WTC11 (cell line): ENCODE measurements around the gene MTCL1. TPM values are rescaled to one million over a fixed set of nuclear protein-coding genes. Genes with fewer than 3 reads are reported as not detected.

Experiments
- ATAC-seq: fragments of 200-7000 bp; cut with Tn5 transposase; 2 replicates; pipeline ENCODE4 v1.10.0; 2021; ENCODE audit warnings: mild to moderate bottlenecking, moderate library complexity
- CTCF ChIA-PET: fragments of 300-600 bp; sonication (Branson Sonifier 250); formaldehyde crosslinking; loops from one replicate; lab custom pipeline; 2021; ENCODE audit warnings: antibody characterized with exemption; lab: Charles Lee
- POLR2A ChIA-PET: fragments of 350-600 bp; sonication (Branson Sonifier 250); formaldehyde crosslinking; loops from one replicate; lab custom pipeline; 2021; ENCODE audit warnings: antibody characterized with exemption; lab: Charles Lee
- DNase-seq: peaks from one replicate; pipeline ENCODE4 v3.0.0; 2021; ENCODE audit warnings: low spot score
- H3K27ac Mint-ChIP-seq: 2 replicates; pipeline ENCODE4 v1.8.0; 2021; ENCODE audit warnings: mixed read lengths
- H3K27me3 Mint-ChIP-seq: 2 replicates; pipeline ENCODE4 v1.8.0; 2021; ENCODE audit warnings: low read depth, mild to moderate bottlenecking, moderate library complexity, mixed read lengths
- H3K36me3 Mint-ChIP-seq: 2 replicates; pipeline ENCODE4 v1.8.0; 2021; ENCODE audit warnings: mixed read lengths
- H3K4me1 Mint-ChIP-seq: 2 replicates; pipeline ENCODE4 v1.8.0; 2022; ENCODE audit warnings: mixed read lengths
- H3K4me3 Mint-ChIP-seq: 2 replicates; pipeline ENCODE4 v1.8.0; 2021; ENCODE audit warnings: mild to moderate bottlenecking, moderate library complexity, mixed read lengths
- H3K9me3 Mint-ChIP-seq: 2 replicates; pipeline ENCODE4 v1.8.0; 2021; ENCODE audit warnings: mixed read lengths
- CREB1 ChIP-seq: sonication (generic); formaldehyde crosslinking; IDR thresholded peaks from 2 replicates; pipeline ENCODE4 v1.8.0; 2023; ENCODE audit warnings: mild to moderate bottlenecking, missing genetic modification reagents
- E2F1 ChIP-seq: sonication (generic); formaldehyde crosslinking; IDR thresholded peaks from 2 replicates; pipeline ENCODE4 v1.8.0; 2022; ENCODE audit warnings: mild to moderate bottlenecking, missing genetic modification reagents
- IRF1 ChIP-seq: sonication (generic); formaldehyde crosslinking; IDR thresholded peaks from 2 replicates; pipeline ENCODE4 v1.8.0; 2023; ENCODE audit warnings: missing genetic modification reagents
- MAX ChIP-seq: sonication (generic); formaldehyde crosslinking; IDR thresholded peaks from 2 replicates; pipeline ENCODE4 v1.8.0; 2022; ENCODE audit warnings: mild to moderate bottlenecking, missing genetic modification reagents
- NFE2L1 ChIP-seq: sonication (generic); formaldehyde crosslinking; IDR thresholded peaks from 2 replicates; pipeline ENCODE4 v1.8.1; 2023; ENCODE audit warnings: missing genetic modification reagents
- NR1H2 ChIP-seq: sonication (generic); formaldehyde crosslinking; IDR thresholded peaks from 2 replicates; pipeline ENCODE4 v1.9.0; 2021; ENCODE audit warnings: mild to moderate bottlenecking, moderate library complexity, missing genetic modification reagents
- PREB ChIP-seq: sonication (generic); formaldehyde crosslinking; IDR thresholded peaks from 2 replicates; pipeline ENCODE4 v1.8.1; 2022; ENCODE audit warnings: mild to moderate bottlenecking, missing genetic modification reagents, moderate library complexity, borderline replicate concordance
- PRRX2 ChIP-seq: fragments of 250-450 bp; sonication (Bioruptor Pico); IDR thresholded peaks from 2 replicates; pipeline ENCODE4 v1.8.0; 2021; ENCODE audit warnings: mild to moderate bottlenecking
- SP1 ChIP-seq: sonication (generic); formaldehyde crosslinking; conservative IDR thresholded peaks from 2 replicates; pipeline ENCODE4 v1.8.1; 2022; ENCODE audit warnings: missing genetic modification reagents
- TCF7 ChIP-seq: sonication (generic); formaldehyde crosslinking; IDR thresholded peaks from 2 replicates; pipeline ENCODE4 v1.8.0; 2022; ENCODE audit warnings: mild to moderate bottlenecking, low read depth, missing genetic modification reagents, moderate library complexity
- TEAD4 ChIP-seq: sonication (generic); formaldehyde crosslinking; IDR thresholded peaks from 2 replicates; pipeline ENCODE4 v1.8.0; 2022; ENCODE audit warnings: mild to moderate bottlenecking, missing genetic modification reagents
- ZBTB43 ChIP-seq: sonication (generic); formaldehyde crosslinking; IDR thresholded peaks from 2 replicates; pipeline ENCODE4 v1.8.1; 2023; ENCODE audit warnings: mild to moderate bottlenecking, missing genetic modification reagents
- ZNF219 ChIP-seq: sonication (generic); formaldehyde crosslinking; IDR thresholded peaks from 2 replicates; pipeline ENCODE4 v1.8.0; 2023; ENCODE audit warnings: missing genetic modification reagents, mild to moderate bottlenecking, borderline replicate concordance
- ZNF281 ChIP-seq: sonication (generic); formaldehyde crosslinking; IDR thresholded peaks from 2 replicates; pipeline ENCODE4 v1.8.0; 2023; ENCODE audit warnings: mild to moderate bottlenecking, missing genetic modification reagents
- ZNF423 ChIP-seq: fragments of 250-450 bp; sonication (Bioruptor Pico); IDR thresholded peaks from 2 replicates; pipeline ENCODE4 v2.1.2; 2022; ENCODE audit warnings: mild to moderate bottlenecking, moderate library complexity
- ZNF671 ChIP-seq: fragments of 250-450 bp; sonication (Bioruptor Pico); IDR thresholded peaks from 2 replicates; pipeline ENCODE4 v1.8.0; 2021; ENCODE audit warnings: mild to moderate bottlenecking
- total RNA-seq: library from RNA; stranded (reverse); gene quantifications from 3 replicates; pipeline ENCODE4 v1.2.3, GENCODE V29; 2021
- TF ChIP-seq, protein P1 (sequence below): fragments of 250-450 bp; sonication (Bioruptor Pico); conservative IDR thresholded peaks from 2 replicates; pipeline ENCODE4 v1.9.0; 2021; ENCODE audit warnings: mild to moderate bottlenecking
- TF ChIP-seq, protein P2 (sequence below): sonication (generic); formaldehyde crosslinking; IDR thresholded peaks from 2 replicates; pipeline ENCODE4 v1.8.1; 2023; ENCODE audit warnings: mild to moderate bottlenecking, missing genetic modification reagents, moderate library complexity

The MTCL1 gene
- total RNA-seq, 1 experiment from 2014 or later: 64.3 TPM

DNA sequence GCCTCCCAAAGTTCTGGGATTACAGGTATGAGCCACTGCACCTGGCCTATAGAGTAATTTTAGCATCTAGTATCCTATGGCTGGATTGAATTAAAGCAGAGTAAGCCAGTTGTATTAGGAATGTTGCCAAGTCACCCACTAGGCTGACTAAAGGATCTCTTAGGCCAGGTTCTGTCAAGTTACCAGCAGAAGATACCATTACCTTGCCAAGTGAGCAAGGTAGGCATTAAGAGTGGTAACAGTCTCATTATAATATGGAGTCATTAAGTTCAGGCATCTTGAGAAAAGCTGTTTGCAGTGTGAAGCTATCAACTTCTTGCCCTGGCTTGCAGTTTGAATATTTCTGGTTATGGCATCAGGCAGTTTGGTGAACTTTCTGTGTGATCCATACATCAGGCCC is 37.0 kb upstream of the MTCL1 start:
- ChIA-PET POLR2A (no interaction called here), CTCF (interaction anchor here (1.7 kb wide), 1 partner anchor 29 kb away, joined by 5 read pairs; no protein-coding TSS in a partner anchor)
- Mint-ChIP-seq H3K9me3 (peaks cover 5% of the 10 kb centered on the region), H3K27ac (no peak overlapping the region), H3K36me3 (no peaks in the 10 kb centered on the region), H3K27me3 (peaks cover 2% of the 10 kb centered on the region; the same call in 1 of the 2 replicates), H3K4me3 (no peak overlapping the region), H3K4me1 (peaks cover 19% of the 10 kb centered on the region)
- DNase-seq: no peak
- no peak for ATAC-seq
- TF ChIP-seq TCF7 (CRISPR knock-in tag) (no peak), CREB1 (CRISPR knock-in tag) (no peak), ZNF281 (no peak), ZNF671 (CRISPR knock-in tag) (no peak), E2F1 (no peak), ZNF219 (no peak), MAX (CRISPR knock-in tag) (no peak), PREB (CRISPR knock-in tag) (no peak), PRRX2 (CRISPR knock-in tag) (no peak), ZBTB43 (CRISPR knock-in tag) (no peak), ZNF423 (no peak), SP1 (no peak), NR1H2 (no peak), NFE2L1 (CRISPR knock-in tag) (no peak), IRF1 (CRISPR knock-in tag) (no peak), TEAD4 (CRISPR knock-in tag) (no peak)
- TF ChIP-seq, protein P1, sequence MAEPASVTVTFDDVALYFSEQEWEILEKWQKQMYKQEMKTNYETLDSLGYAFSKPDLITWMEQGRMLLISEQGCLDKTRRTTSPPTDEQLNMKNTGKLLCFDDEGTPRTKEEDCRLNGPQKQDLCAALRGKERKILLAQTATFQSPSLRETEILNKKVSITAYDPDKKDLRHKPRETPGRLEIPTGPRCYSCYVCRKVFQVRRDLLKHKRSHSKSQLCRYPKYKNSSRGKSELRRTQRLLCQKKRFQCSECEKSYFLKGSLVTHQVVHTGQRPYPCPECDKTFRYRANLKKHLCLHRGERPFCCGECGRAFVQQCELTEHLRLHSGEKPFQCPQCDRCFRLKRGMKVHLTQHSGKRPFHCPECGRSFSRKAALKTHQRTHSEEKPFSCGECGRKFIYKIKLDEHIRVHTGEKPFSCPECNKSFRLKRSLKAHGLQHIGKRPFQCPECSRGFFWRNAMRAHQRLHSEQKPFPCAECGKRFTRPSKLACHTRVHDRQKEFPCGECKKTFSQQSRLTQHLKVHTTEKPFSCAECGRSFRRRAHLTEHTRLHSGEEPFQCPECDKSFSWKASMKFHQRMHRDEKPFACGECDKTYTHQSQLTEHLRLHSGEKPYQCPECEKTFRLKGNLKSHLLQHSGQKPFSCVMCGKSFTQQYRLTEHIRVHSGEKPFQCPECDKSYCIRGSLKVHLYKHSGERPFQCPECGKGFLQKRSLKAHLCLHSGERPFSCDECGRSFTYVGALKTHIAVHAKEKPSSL: no peak
- TF ChIP-seq, protein P2, sequence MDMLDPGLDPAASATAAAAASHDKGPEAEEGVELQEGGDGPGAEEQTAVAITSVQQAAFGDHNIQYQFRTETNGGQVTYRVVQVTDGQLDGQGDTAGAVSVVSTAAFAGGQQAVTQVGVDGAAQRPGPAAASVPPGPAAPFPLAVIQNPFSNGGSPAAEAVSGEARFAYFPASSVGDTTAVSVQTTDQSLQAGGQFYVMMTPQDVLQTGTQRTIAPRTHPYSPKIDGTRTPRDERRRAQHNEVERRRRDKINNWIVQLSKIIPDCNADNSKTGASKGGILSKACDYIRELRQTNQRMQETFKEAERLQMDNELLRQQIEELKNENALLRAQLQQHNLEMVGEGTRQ (CRISPR knock-in tag): no peak
